K562 (cell line): Measurements from ENCODE around the gene FLT1. TPM values are rescaled to one million over a fixed set of nuclear protein-coding genes. Genes with fewer than 3 reads are reported as not detected.
A peak's percentile ranks its signal among the peaks of the same experiment; 100 is the strongest.

Experiments used
- ATAC-seq: fragments of 200-7000 bp; cut with Tn5 transposase; 3 replicates; pipeline ENCODE4 v1.9.1; 2020; ENCODE audit warnings: moderate library complexity
- Bru-seq: library from RNA; stranded (reverse); fragments of 400-500 nt; gene quantifications from one replicate; lab custom pipeline; 2021; lab: Mats Ljungman, UMichigan
- BruChase-seq, 2 experiments: library from RNA; stranded (reverse); fragments of 400-500 nt; gene quantifications; one replicate each; lab custom pipeline; 2021; lab: Mats Ljungman, UMichigan
- BruUV-seq: library from RNA; stranded (reverse); fragments of 400-500 nt; replicated peaks from 2 replicates; lab custom pipeline; 2021; lab: Mats Ljungman, UMichigan
- CTCF ChIA-PET: fragments of 300-600 bp; formaldehyde crosslinking; extraction: SDS; loops from one replicate; lab custom pipeline; 2021; ENCODE audit warnings: low intra/inter-chr PET ratio; lab: Yijun Ruan, JAX
- POLR2A ChIA-PET: fragments of 300-600, 350-650 bp; sonication (Branson Sonifier 250); formaldehyde crosslinking; extraction: SDS; loops from one replicate; lab custom pipeline; 2021; ENCODE audit warnings: antibody characterized with exemption, inconsistent platforms; lab: Yijun Ruan, JAX
- DNase-seq, 4 experiments: peaks; one replicate each; pipeline versions ENCODE4 v3.0.0 to v3.0.0-alpha.2; 2011 to 2018; ENCODE audit warnings: low spot score in 3 of 4, mixed read lengths in 3 of 4; ENCODE audit errors: extremely low read depth in 1 of 4
- FAIRE-seq: peaks from 2 replicates; lab custom pipeline; 2011; peaks lifted over from hg19 to GRCh38; lab: Jason Lieb, UNC
- H2AFZ ChIP-seq: 2 replicates; pipeline ENCODE4 v1.6.0; 2011; ENCODE audit warnings: low read depth, low read length, control low read depth, inconsistent platforms
- H3K27ac ChIP-seq: fragments of 200-600 bp; 3 replicates; pipeline ENCODE4 v1.8.0; 2011; ENCODE audit warnings: low read depth, mild to moderate bottlenecking, control low read depth, inconsistent platforms, low read length, moderate library complexity, mixed read lengths; ENCODE audit errors: extremely low read depth
- H3K27me3 ChIP-seq, 2 experiments: fragments of 300-600 bp in 1 of 2; 2 replicates in 1 of 2; 3 replicates in 1 of 2; pipeline versions ENCODE4 v1.6.0 to v1.8.0; 2011; ENCODE audit warnings: inconsistent platforms in 2 of 2, low read length in 2 of 2, mild to moderate bottlenecking in 1 of 2, mixed read lengths in 1 of 2, moderate library complexity in 1 of 2; ENCODE audit not compliant: control insufficient read depth in 2 of 2, insufficient read depth in 2 of 2
- H3K36me3 ChIP-seq: fragments of 300-600 bp; 3 replicates; pipeline ENCODE4 v1.8.0; 2011; ENCODE audit warnings: mild to moderate bottlenecking, low read length, inconsistent platforms; ENCODE audit not compliant: control insufficient read depth, insufficient read depth
- H3K4me1 ChIP-seq, 2 experiments: fragments of 200-600 bp in 1 of 2; replicated peaks in 1 of 2; 2 replicates in 1 of 2; 3 replicates in 1 of 2; pipeline versions ENCODE4 v1.5.1 to v1.8.0; 2011; ENCODE audit warnings: inconsistent platforms in 2 of 2, low read length in 2 of 2, mild to moderate bottlenecking in 1 of 2, mixed read lengths in 1 of 2, moderate library complexity in 1 of 2; ENCODE audit not compliant: control insufficient read depth in 2 of 2, insufficient read depth in 2 of 2
- H3K4me2 ChIP-seq: 2 replicates; pipeline ENCODE4 v1.6.1; 2011; ENCODE audit warnings: low read length, control low read depth, inconsistent platforms, mixed read lengths; ENCODE audit not compliant: insufficient read depth
- H3K4me3 ChIP-seq: fragments of 200-600 bp; sonication (generic), shearing (Covaris generic); 2 replicates; pipeline ENCODE4 v1.5.1; 2016; ENCODE audit warnings: control low read depth, inconsistent platforms
- H3K79me2 ChIP-seq: fragments of 200-600 bp; 3 replicates; pipeline ENCODE4 v1.8.0; 2011; ENCODE audit warnings: low read length, inconsistent platforms; ENCODE audit not compliant: control insufficient read depth, insufficient read depth
- H3K9ac ChIP-seq, 2 experiments: 2 replicates each; pipeline versions ENCODE4 v1.6.0 to v1.6.1; 2011; ENCODE audit warnings: low read depth in 2 of 2, low read length in 2 of 2, control low read depth in 1 of 2, inconsistent platforms in 1 of 2, mild to moderate bottlenecking in 1 of 2, mixed read lengths in 1 of 2; ENCODE audit not compliant: insufficient read depth in 1 of 2
- H3K9me1 ChIP-seq: one replicate; pipeline ENCODE4 v1.6.0; 2011; ENCODE audit warnings: inconsistent platforms, mild to moderate bottlenecking, low read length, moderate library complexity; ENCODE audit not compliant: control insufficient read depth, insufficient read depth
- H3K9me3 ChIP-seq: replicated peaks from 2 replicates; pipeline ENCODE4 v1.5.1; 2011; ENCODE audit warnings: low read depth, low read length, inconsistent platforms; ENCODE audit not compliant: control insufficient read depth, insufficient read depth
- H4K20me1 ChIP-seq: replicated peaks from 2 replicates; pipeline ENCODE4 v1.6.1; 2011; ENCODE audit warnings: low read length, inconsistent platforms, mixed read lengths; ENCODE audit not compliant: control insufficient read depth, insufficient read depth
- EGR1 ChIP-seq: fragments of 450-650 bp; conservative IDR thresholded peaks from 2 replicates; pipeline ENCODE4 v1.6.1; 2017; ENCODE audit warnings: mild to moderate bottlenecking
- ZNF395 ChIP-seq: fragments of 200-800 bp; sonication (Bioruptor generic); IDR thresholded peaks from 2 replicates; pipeline ENCODE4 v1.6.1; 2017; ENCODE audit warnings: missing genetic modification characterization, missing compliant biosample characterization
- WGBS: fragments of 100-300 bp; shearing (Covaris generic); methylation state at CpG from one replicate; pipeline ENCODE4 v1.1.6; 2016; ENCODE audit warnings: low coverage, mixed read lengths; ENCODE audit not compliant: insufficient coverage; ENCODE audit errors: missing lambda C conversion rate; 5-methylcytosine and 5-hydroxymethylcytosine counted together
- in situ Hi-C: fragments of 300-500 bp; cut with MboI; formaldehyde crosslinking; loops from 4 replicates; pipeline ENCODE4 v1.15.0; 2018; ENCODE audit warnings: inconsistent platforms, mixed read lengths
- intact Hi-C: fragments of 100-400 bp; cut with micrococcal nuclease; formaldehyde crosslinking; loops from 2 replicates; pipeline ENCODE4 v1.14.2; 2022
- long read RNA-seq, 3 experiments: library from polyadenylated mRNA in 2 of 3; library from RNA in 1 of 3; unstranded in 2 of 3; stranded (forward) in 1 of 3; transcript quantifications; one replicate each; pipeline ENCODE4 v2.0.0, GENCODE V29; 2019 to 2022
- polyA minus RNA-seq, 3 experiments: library from RNA; depleted of rRNA, polyadenylated mRNA; stranded (reverse); fragments of >200 nt; gene quantifications; 2 replicates each; pipeline ENCODE4 v1.2.3, GENCODE V29; 2011
- polyA plus RNA-seq, 8 experiments: library from polyadenylated mRNA; depleted of rRNA in 4 of 8; stranded (reverse) in 5 of 8; unstranded in 3 of 8; fragments of >200 nt; fragmentation: Nextera tagmentation in 2 of 8; fragmentation: Illumina TruSeq in 1 of 8; extraction: Ambion mirVana in 2 of 8; extraction: Trizol in 1 of 8; gene quantifications; 2 replicates each; pipeline versions ENCODE4 v1.2.1 to v1.2.3, GENCODE V29; 2011 to 2014; ENCODE audit warnings: inconsistent platforms in 1 of 8, missing spikeins in 1 of 8
- total RNA-seq, 7 experiments: library from RNA; depleted of rRNA in 6 of 7; stranded (reverse); fragments of >200 nt in 6 of 7; fragmentation: Illumina TruSeq in 2 of 7; extraction: Trizol in 2 of 7; gene quantifications; 2 replicates each; pipeline versions ENCODE4 v1.2.1 to v1.2.3, GENCODE V29; 2011 to 2021; ENCODE audit warnings: low replicate concordance in 1 of 7
- TF ChIP-seq, protein P1 (sequence below): fragments of 250-450 bp; sonication (Bioruptor Pico); IDR thresholded peaks from 2 replicates; pipeline ENCODE4 v1.4.0; 2020

Gene FLT1
- 2.9 and 4.1 TPM in 2 replicates for total RNA-seq (2011; cell fraction: chromatin; rRNA removed; ENCODE audit: low replicate concordance)
- total RNA-seq (2011; cell fraction: nucleolus; rRNA removed) = 1.3 and 1.7 TPM in 2 replicates
- 1.5 and 3.1 TPM in 2 replicates for total RNA-seq (2011; cell fraction: nucleoplasm; rRNA removed)
- 0.24 and 0.27 TPM in 2 replicates for total RNA-seq (2014; rRNA removed)
- 0.19 and 0.22 TPM in 2 replicates for total RNA-seq (2014; rRNA removed; fragmentation: Illumina TruSeq; extraction: Trizol)
- total RNA-seq (2015; rRNA removed; fragmentation: Illumina TruSeq; extraction: Trizol) = 0.04 TPM in 2 replicates
- 0.22 and 0.40 TPM in 2 replicates for total RNA-seq (2021)
- 0.77 and 2.0 TPM in 2 replicates for polyA plus RNA-seq (2011; rRNA removed)
- polyA plus RNA-seq (2011; cell fraction: cytosol; rRNA removed) = 0.37 and 0.45 TPM in 2 replicates
- 0.97 and 1.0 TPM in 2 replicates for polyA plus RNA-seq (2011; cell fraction: nucleus; rRNA removed)
- 0.60 and 0.91 TPM in 2 replicates for polyA plus RNA-seq (2012)
- 0.17 and 0.22 TPM in 2 replicates for polyA plus RNA-seq (2014; fragmentation: Illumina TruSeq; extraction: Trizol)
- under 1 TPM; 0.04 to 0.10 TPM for polyA plus RNA-seq (2014; fragmentation: Nextera tagmentation; extraction: Ambion mirVana)
- 0.01 TPM in 1 of 2 replicates, not detected in the other for polyA plus RNA-seq (2014; rRNA removed)
- 2.5 and 4.0 TPM in 2 replicates for polyA minus RNA-seq (2011; rRNA and poly(A)+ RNA removed)
- polyA minus RNA-seq (2011; cell fraction: cytosol; rRNA and poly(A)+ RNA removed) = 0.55 and 1.4 TPM in 2 replicates
- 0.56 and 0.81 TPM in 2 replicates for polyA minus RNA-seq (2011; cell fraction: nucleus; rRNA and poly(A)+ RNA removed)
- percentile 16 among the genes with signal in this experiment for Bru-seq, nascent RNA
- percentile 14 among the genes with signal in this experiment for BruChase-seq, experiment 1, labeled RNA remaining after a 2-hour chase
- percentile 11 among the genes with signal in this experiment for BruChase-seq, experiment 2, labeled RNA remaining after a 6-hour chase
- long read RNA-seq, experiment 1, full-length matches to known transcripts = 3 of 5 reads
- long read RNA-seq, experiment 1, partial matches to known transcripts = 1 of 5 reads
- long read RNA-seq, experiment 1, other reads (novel, unspliced or antisense) = 1 of 5 reads
- long read RNA-seq, experiment 2 = 0 reads
- long read RNA-seq, experiment 3 = 0 reads

DNA sequence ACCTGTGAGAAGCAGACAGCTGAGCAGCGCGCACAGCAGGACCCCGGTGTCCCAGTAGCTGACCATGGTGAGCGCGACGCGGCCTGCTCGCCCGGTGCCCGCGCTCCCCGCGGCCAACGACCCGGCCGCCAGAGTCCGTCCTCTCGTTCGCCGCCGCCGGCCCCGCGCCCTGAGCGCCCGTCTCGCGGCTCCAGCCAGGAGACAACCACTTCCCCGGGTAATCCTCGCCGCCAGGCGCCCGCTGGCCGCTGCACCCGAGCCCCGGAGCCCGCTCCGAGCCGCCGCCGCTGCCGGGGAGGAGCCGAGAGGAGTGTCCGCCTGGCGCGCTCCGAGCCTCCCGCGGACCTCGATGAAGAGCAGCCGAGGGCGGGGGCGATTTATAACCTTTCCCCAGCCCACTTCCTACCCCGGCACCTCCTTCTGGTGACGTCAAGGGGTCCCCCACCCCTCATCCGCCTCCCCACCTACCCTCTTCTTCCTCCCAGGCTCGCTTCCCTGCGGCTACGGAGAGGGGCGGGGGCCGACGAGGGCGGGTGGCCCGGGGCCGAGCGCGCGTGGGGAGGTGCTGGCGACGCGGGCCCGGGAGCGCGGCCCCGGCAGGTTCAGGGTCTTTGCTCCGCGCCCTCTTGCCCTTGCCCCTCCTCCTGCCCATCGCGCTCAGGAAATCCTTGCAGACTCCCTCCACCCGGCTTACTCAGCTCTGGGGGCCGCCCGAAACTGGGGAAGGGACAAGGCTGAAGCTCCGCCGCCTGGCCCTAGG is at the start of gene FLT1:
Gene FLT1 (minus strand): TSS at position 351 of the 760 bp plus-strand sequence. CDS start 285 bp downstream, at position 66.
- Histone ChIP-seq H3K27me3 (peaks cover 13 to 33% of the 10 kb centered on the region in 2 experiments), H4K20me1 (no peaks in the 10 kb centered on the region), H3K9me3 (no peaks in the 10 kb centered on the region), H3K9ac (no peak within 1 kb of the TSS), H3K4me2 (no peak within 1 kb of the TSS), H2AFZ (no peak within 1 kb of the TSS), H3K4me1 (peaks cover 6 to 21% of the 10 kb centered on the region in 2 experiments; a peak in 4 of 5 replicates), H3K36me3 (no peaks in the 10 kb centered on the region), H3K4me3 (no peak within 1 kb of the TSS), H3K79me2 (no peaks in the 10 kb centered on the region), H3K9me1 (no peaks in the 10 kb centered on the region), H3K27ac (no peak within 1 kb of the TSS)
- DNase-seq = peak in 2 of 4 experiments; percentile 12 to 13
- in situ Hi-C loops (no loop called here), intact Hi-C loops (no loop called here)
- POLR2A ChIA-PET = no interaction called here
- no peak for FAIRE-seq
- CTCF ChIA-PET = no interaction called here
- BruUV-seq = no TSS peak
- no peak for ATAC-seq
- peak; percentile 19; the same call in 1 of the 2 replicates for TF ChIP-seq EGR1
- TF ChIP-seq ZNF395 (CRISPR knock-in tag) = no peak
- TF ChIP-seq, protein P1, sequence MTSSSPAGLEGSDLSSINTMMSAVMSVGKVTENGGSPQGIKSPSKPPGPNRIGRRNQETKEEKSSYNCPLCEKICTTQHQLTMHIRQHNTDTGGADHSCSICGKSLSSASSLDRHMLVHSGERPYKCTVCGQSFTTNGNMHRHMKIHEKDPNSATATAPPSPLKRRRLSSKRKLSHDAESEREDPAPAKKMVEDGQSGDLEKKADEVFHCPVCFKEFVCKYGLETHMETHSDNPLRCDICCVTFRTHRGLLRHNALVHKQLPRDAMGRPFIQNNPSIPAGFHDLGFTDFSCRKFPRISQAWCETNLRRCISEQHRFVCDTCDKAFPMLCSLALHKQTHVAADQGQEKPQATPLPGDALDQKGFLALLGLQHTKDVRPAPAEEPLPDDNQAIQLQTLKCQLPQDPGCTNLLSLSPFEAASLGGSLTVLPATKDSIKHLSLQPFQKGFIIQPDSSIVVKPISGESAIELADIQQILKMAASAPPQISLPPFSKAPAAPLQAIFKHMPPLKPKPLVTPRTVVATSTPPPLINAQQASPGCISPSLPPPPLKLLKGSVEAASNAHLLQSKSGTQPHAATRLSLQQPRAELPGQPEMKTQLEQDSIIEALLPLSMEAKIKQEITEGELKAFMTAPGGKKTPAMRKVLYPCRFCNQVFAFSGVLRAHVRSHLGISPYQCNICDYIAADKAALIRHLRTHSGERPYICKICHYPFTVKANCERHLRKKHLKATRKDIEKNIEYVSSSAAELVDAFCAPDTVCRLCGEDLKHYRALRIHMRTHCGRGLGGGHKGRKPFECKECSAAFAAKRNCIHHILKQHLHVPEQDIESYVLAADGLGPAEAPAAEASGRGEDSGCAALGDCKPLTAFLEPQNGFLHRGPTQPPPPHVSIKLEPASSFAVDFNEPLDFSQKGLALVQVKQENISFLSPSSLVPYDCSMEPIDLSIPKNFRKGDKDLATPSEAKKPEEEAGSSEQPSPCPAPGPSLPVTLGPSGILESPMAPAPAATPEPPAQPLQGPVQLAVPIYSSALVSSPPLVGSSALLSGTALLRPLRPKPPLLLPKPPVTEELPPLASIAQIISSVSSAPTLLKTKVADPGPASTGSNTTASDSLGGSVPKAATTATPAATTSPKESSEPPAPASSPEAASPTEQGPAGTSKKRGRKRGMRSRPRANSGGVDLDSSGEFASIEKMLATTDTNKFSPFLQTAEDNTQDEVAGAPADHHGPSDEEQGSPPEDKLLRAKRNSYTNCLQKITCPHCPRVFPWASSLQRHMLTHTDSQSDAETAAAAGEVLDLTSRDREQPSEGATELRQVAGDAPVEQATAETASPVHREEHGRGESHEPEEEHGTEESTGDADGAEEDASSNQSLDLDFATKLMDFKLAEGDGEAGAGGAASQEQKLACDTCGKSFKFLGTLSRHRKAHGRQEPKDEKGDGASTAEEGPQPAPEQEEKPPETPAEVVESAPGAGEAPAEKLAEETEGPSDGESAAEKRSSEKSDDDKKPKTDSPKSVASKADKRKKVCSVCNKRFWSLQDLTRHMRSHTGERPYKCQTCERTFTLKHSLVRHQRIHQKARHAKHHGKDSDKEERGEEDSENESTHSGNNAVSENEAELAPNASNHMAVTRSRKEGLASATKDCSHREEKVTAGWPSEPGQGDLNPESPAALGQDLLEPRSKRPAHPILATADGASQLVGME (CRISPR knock-in tag) = no peak
- WGBS = 17% methylated on average over 14 of the region's 84 CpGs
